GM12878 (cell line): ENCODE results near the gene LSAMP. TPM values are rescaled to one million over a fixed set of nuclear protein-coding genes. Genes with fewer than 3 reads are reported as not detected.

ENCODE experiments used
- ATAC-seq: fragments of 200-7000 bp; cut with Tn5 transposase; 3 replicates; pipeline ENCODE4 v1.9.1; 2020; ENCODE audit warnings: mild to moderate bottlenecking, moderate library complexity
- BruUV-seq: library from RNA; stranded (reverse); fragments of 400-500 nt; replicated peaks from 2 replicates; lab custom pipeline; 2021; lab: Mats Ljungman, UMichigan
- CTCF ChIA-PET: fragments of 300-600 bp; sonication (Branson Sonifier 250); formaldehyde crosslinking; extraction: SDS; loops from one replicate; lab custom pipeline; 2021; ENCODE audit warnings: inconsistent platforms; lab: Yijun Ruan, JAX
- POLR2A ChIA-PET: fragments of 350-600 bp; formaldehyde crosslinking; extraction: SDS; loops from one replicate; lab custom pipeline; 2021; ENCODE audit warnings: inconsistent platforms; lab: Charles Lee
- RAD21 ChIA-PET: fragments of 300-600 bp; sonication (Branson Sonifier 250); formaldehyde crosslinking; loops from one replicate; lab custom pipeline; 2023; ENCODE audit warnings: antibody characterized with exemption; ENCODE audit not compliant: unreplicated experiment; lab: Charles Lee
- SMC1A ChIA-PET: fragments of 300-600 bp; sonication (Branson Sonifier 250); formaldehyde crosslinking; loops from one replicate; lab custom pipeline; 2023; ENCODE audit not compliant: unreplicated experiment, uncharacterized antibody; lab: Charles Lee
- DNase-seq: peaks from one replicate; pipeline ENCODE4 v3.0.0-alpha.2; 2011; ENCODE audit warnings: low read depth, low spot score
- FAIRE-seq: peaks from 3 replicates; lab custom pipeline; 2011; peaks lifted over from hg19 to GRCh38; lab: Jason Lieb, UNC
- H2AFZ ChIP-seq: 2 replicates; pipeline ENCODE4 v1.6.0; 2011; ENCODE audit warnings: low read depth, low read length, control low read depth; ENCODE audit not compliant: control insufficient read depth
- H3K27ac ChIP-seq: 2 replicates; pipeline ENCODE4 v1.5.1; 2011; ENCODE audit warnings: control low read depth; ENCODE audit not compliant: control insufficient read depth, insufficient read depth
- H3K27me3 ChIP-seq, 2 experiments: replicated peaks in 1 of 2; 2 replicates each; pipeline versions ENCODE4 v1.6.0 to v1.6.1; 2011; ENCODE audit warnings: low read length in 1 of 2; ENCODE audit not compliant: control insufficient read depth in 2 of 2, insufficient read depth in 2 of 2
- H3K36me3 ChIP-seq, 2 experiments: 2 replicates each; pipeline ENCODE4 v1.5.1; 2011; ENCODE audit warnings: low read length in 1 of 2; ENCODE audit not compliant: control insufficient read depth in 2 of 2, insufficient read depth in 2 of 2
- H3K4me1 ChIP-seq: 2 replicates; pipeline ENCODE4 v1.6.1; 2011; ENCODE audit warnings: mild to moderate bottlenecking, low read length, moderate library complexity, mixed read lengths; ENCODE audit not compliant: control insufficient read depth, insufficient read depth
- H3K4me2 ChIP-seq: 2 replicates; pipeline ENCODE4 v1.6.0; 2011; ENCODE audit warnings: control low read depth; ENCODE audit not compliant: control insufficient read depth, insufficient read depth
- H3K4me3 ChIP-seq: fragments of 200-600 bp; sonication (generic); 2 replicates; pipeline ENCODE4 v1.5.1; 2016
- H3K79me2 ChIP-seq: 2 replicates; pipeline ENCODE4 v1.6.0; 2011; ENCODE audit warnings: low read length; ENCODE audit not compliant: control insufficient read depth, insufficient read depth
- H3K9ac ChIP-seq: 2 replicates; pipeline ENCODE4 v1.8.0; 2011; ENCODE audit warnings: low read length, control low read depth, mixed read lengths; ENCODE audit not compliant: control insufficient read depth, insufficient read depth
- H3K9me3 ChIP-seq: replicated peaks from 3 replicates; pipeline ENCODE4 v1.5.1; 2011; ENCODE audit warnings: mild to moderate bottlenecking, low read length; ENCODE audit not compliant: control insufficient read depth, insufficient read depth
- H4K20me1 ChIP-seq: 2 replicates; pipeline ENCODE4 v1.6.0; 2011; ENCODE audit not compliant: control insufficient read depth, insufficient read depth
- CTCF ChIP-seq, 3 experiments: IDR thresholded peaks in 2 of 3; conservative IDR thresholded peaks in 1 of 3; 2 replicates each; pipeline ENCODE4 v1.5.1; 2011; ENCODE audit warnings: low read depth in 3 of 3, low read length in 3 of 3, mild to moderate bottlenecking in 3 of 3, control low read depth in 2 of 3, moderate library complexity in 2 of 3, inconsistent platforms in 1 of 3, mixed read lengths in 1 of 3; ENCODE audit not compliant: control insufficient read depth in 2 of 3, insufficient read depth in 1 of 3; ENCODE audit errors: extremely low read depth in 1 of 3
- HDAC2 ChIP-seq: fragments of 200-600 bp; sonication (generic); IDR thresholded peaks from 2 replicates; pipeline ENCODE4 v1.6.1; 2017
- KAT2A ChIP-seq: conservative IDR thresholded peaks from 2 replicates; pipeline ENCODE4 v1.6.1; 2011; ENCODE audit warnings: low read depth, low read length; ENCODE audit not compliant: control insufficient read depth
- MEF2B ChIP-seq: fragments of 450-650 bp; IDR thresholded peaks from 2 replicates; pipeline ENCODE4 v1.6.1; 2018; ENCODE audit warnings: mild to moderate bottlenecking, moderate library complexity; ENCODE audit not compliant: partially characterized antibody, poor library complexity, severe bottlenecking
- MLLT1 ChIP-seq: fragments of 450-650 bp; IDR thresholded peaks from 2 replicates; pipeline ENCODE4 v1.6.1; 2016; ENCODE audit warnings: mild to moderate bottlenecking
- MTA3 ChIP-seq: IDR thresholded peaks from 2 replicates; pipeline ENCODE4 v1.6.1; 2012; ENCODE audit warnings: low read length, inconsistent platforms, borderline replicate concordance
- MYC ChIP-seq: IDR thresholded peaks from 2 replicates; pipeline ENCODE4 v1.6.1; 2011; ENCODE audit warnings: mild to moderate bottlenecking, low read length, moderate library complexity, inconsistent platforms; ENCODE audit not compliant: insufficient read depth, insufficient replicate concordance, insufficient read length, severe bottlenecking
- NR2C1 ChIP-seq: fragments of 450-650 bp; IDR thresholded peaks from 2 replicates; pipeline ENCODE4 v1.6.1; 2017; ENCODE audit warnings: antibody characterized with exemption, mild to moderate bottlenecking, moderate library complexity
- RB1 ChIP-seq: fragments of 450-650 bp; formaldehyde crosslinking; IDR thresholded peaks from 2 replicates; pipeline ENCODE4 v1.6.1; 2017; ENCODE audit warnings: mild to moderate bottlenecking, borderline replicate concordance
- RUNX3 ChIP-seq: IDR thresholded peaks from 2 replicates; pipeline ENCODE4 v1.6.1; 2012; ENCODE audit warnings: low read length, inconsistent platforms
- SMC3 ChIP-seq: IDR thresholded peaks from 2 replicates; pipeline ENCODE4 v1.6.1; 2011; ENCODE audit warnings: low read length, improper control_type of control experiment, borderline replicate concordance
- SPI1 ChIP-seq: IDR thresholded peaks from 2 replicates; pipeline ENCODE4 v1.6.1; 2011; ENCODE audit warnings: low read depth, mild to moderate bottlenecking, low read length, moderate library complexity, borderline replicate concordance; ENCODE audit not compliant: insufficient read depth
- SREBF1 ChIP-seq: IDR thresholded peaks from 2 replicates; pipeline ENCODE4 v1.6.1; 2012; ENCODE audit warnings: mild to moderate bottlenecking, low read length
- TCF12 ChIP-seq: IDR thresholded peaks from 2 replicates; pipeline ENCODE4 v1.6.1; 2011; ENCODE audit warnings: low read depth, mild to moderate bottlenecking, low read length
- TCF3 ChIP-seq: IDR thresholded peaks from 2 replicates; pipeline ENCODE4 v1.6.1; 2012; ENCODE audit warnings: low read depth, mild to moderate bottlenecking, low read length, borderline replicate concordance; ENCODE audit not compliant: insufficient read depth
- YBX1 ChIP-seq: fragments of 450-650 bp; IDR thresholded peaks from 2 replicates; pipeline ENCODE4 v1.6.1; 2016; ENCODE audit warnings: antibody characterized with exemption
- WGBS: methylation state at CpG from one replicate; pipeline ENCODE4 v1.1.6; 2016; ENCODE audit warnings: low lambda C conversion rate; ENCODE audit not compliant: insufficient replicate concordance, insufficient coverage; ENCODE audit errors: missing lambda C conversion rate; 5-methylcytosine and 5-hydroxymethylcytosine counted together
- in situ Hi-C: fragments of 300-500 bp; cut with MboI; formaldehyde crosslinking; loops from 9 replicates; pipeline ENCODE4 v1.14.3; 2018; ENCODE audit warnings: mixed read lengths
- intact Hi-C: fragments of 100-400 bp; cut with micrococcal nuclease; formaldehyde crosslinking; loops from one replicate; pipeline ENCODE4 v1.14.2; 2022; ENCODE audit not compliant: unreplicated experiment
- polyA plus RNA-seq, 11 experiments: library from polyadenylated mRNA; depleted of rRNA in 4 of 11; unstranded in 6 of 11; stranded (reverse) in 5 of 11; fragments of >200 nt; fragmentation: Nextera tagmentation in 4 of 11; fragmentation: Illumina TruSeq in 1 of 11; extraction: Ambion mirVana in 4 of 11; extraction: Trizol in 1 of 11; gene quantifications; 1 replicate in 1 of 11; 2 replicates in 10 of 11; pipeline versions ENCODE4 v1.2.1 to v1.2.3, GENCODE V29; 2011 to 2016; ENCODE audit warnings: inconsistent platforms in 2 of 11, missing spikeins in 2 of 11, low read depth in 1 of 11
- total RNA-seq, 4 experiments: library from RNA; depleted of rRNA in 3 of 4; stranded (reverse); fragments of >200 nt in 3 of 4; fragmentation: Illumina TruSeq in 1 of 4; extraction: Trizol in 1 of 4; gene quantifications; 2 replicates each; pipeline versions ENCODE4 v1.2.1 to v1.2.3, GENCODE V29; 2013 to 2021
- TF ChIP-seq, protein P1 (sequence below): fragments of 450-650 bp; IDR thresholded peaks from 2 replicates; pipeline ENCODE4 v1.6.1; 2017; ENCODE audit warnings: mild to moderate bottlenecking, low read depth, inconsistent platforms; ENCODE audit not compliant: poor library complexity, severe bottlenecking

The LSAMP gene
- total and polyA plus RNA-seq, 10 of the 15 experiments (the other 5 are each of a cell fraction or from before 2014, with no cell fraction given) = 2.0 to 12.7 (median 6.5) TPM

DNA sequence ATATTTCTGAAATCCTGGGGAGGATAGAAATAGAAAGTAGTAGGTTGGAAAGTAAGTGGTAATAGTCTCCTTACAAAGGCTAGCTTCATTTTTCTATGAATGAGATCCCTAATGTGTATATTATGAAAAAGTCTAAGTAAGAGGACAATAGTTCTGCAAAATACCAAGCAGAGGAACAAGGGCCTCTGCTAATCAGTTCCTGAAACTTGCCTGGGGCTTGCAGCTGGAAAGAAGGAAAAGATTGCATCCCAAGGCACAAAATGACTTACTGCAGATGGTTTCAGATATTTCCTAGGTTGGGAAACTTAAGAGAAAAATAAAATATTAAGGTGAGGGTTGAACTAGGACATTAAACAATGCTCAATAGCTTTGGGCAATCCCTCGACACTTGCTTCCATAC lies 528.4 kb downstream of the LSAMP start:
- 0% methylated on average over 1 of the region's 1 CpG for WGBS
- Histone ChIP-seq H2AFZ (no peak overlapping the region), H3K4me3 (no peak overlapping the region), H3K4me2 (no peak overlapping the region), H3K27me3 (no peaks in the 10 kb centered on the region), H3K9me3 (no peaks in the 10 kb centered on the region), H3K9ac (no peak overlapping the region), H3K27ac (no peak overlapping the region), H3K36me3 (no peaks in the 10 kb centered on the region), H4K20me1 (no peaks in the 10 kb centered on the region), H3K4me1 (no peaks in the 10 kb centered on the region), H3K79me2 (no peaks in the 10 kb centered on the region)
- FAIRE-seq = no peak
- ChIA-PET CTCF (interaction anchor here (1.2 kb wide), 1 partner anchor 11 kb away, joined by 3 read pairs; no protein-coding TSS in a partner anchor), SMC1A (interaction anchor here (0.6 to 1.1 kb wide), 3 partner anchors 9 to 18 kb away, joined by 3 to 4 read pairs (median 3); no protein-coding TSS in a partner anchor), RAD21 (interaction anchor here (1.5 kb wide), 1 partner anchor 14 kb away, joined by 3 read pairs; no protein-coding TSS in a partner anchor), POLR2A (no interaction called here)
- ATAC-seq = no peak
- intact Hi-C loops = no loop called here
- in situ Hi-C loops = no loop called here
- TF ChIP-seq CTCF (IDR thresholded peaks at IDR 0.05 in 2 of 3, conservative IDR thresholded peaks at IDR 0.05 in 1 of 3; ENCODE audit: control insufficient read depth in 2 of 3, extremely low read depth in 1 of 3, insufficient read depth in 1 of 3, low read depth in 3 of 3, low read length in 3 of 3) (no peak), MYC (no peak), NR2C1 (no peak), MLLT1 (no peak), MEF2B (no peak), HDAC2 (no peak), TCF12 (no peak), SPI1 (no peak), RUNX3 (no peak), RB1 (no peak), MTA3 (no peak), YBX1 (no peak), TCF3 (no peak), SREBF1 (no peak), SMC3 (no peak), KAT2A (no peak)
- TF ChIP-seq, protein P1, sequence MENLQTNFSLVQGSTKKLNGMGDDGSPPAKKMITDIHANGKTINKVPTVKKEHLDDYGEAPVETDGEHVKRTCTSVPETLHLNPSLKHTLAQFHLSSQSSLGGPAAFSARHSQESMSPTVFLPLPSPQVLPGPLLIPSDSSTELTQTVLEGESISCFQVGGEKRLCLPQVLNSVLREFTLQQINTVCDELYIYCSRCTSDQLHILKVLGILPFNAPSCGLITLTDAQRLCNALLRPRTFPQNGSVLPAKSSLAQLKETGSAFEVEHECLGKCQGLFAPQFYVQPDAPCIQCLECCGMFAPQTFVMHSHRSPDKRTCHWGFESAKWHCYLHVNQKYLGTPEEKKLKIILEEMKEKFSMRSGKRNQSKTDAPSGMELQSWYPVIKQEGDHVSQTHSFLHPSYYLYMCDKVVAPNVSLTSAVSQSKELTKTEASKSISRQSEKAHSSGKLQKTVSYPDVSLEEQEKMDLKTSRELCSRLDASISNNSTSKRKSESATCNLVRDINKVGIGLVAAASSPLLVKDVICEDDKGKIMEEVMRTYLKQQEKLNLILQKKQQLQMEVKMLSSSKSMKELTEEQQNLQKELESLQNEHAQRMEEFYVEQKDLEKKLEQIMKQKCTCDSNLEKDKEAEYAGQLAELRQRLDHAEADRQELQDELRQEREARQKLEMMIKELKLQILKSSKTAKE = no peak
- no peak for DNase-seq
- BruUV-seq = no TSS peak
